GM12878 (cell line): ENCODE measurements around the gene LRRIQ4. TPM values are rescaled to one million over a fixed set of nuclear protein-coding genes. Genes with fewer than 3 reads are reported as not detected.
A peak's percentile ranks its signal among the peaks of the same experiment; 100 is the strongest.

Experiments
- BHLHE40 ChIP-seq, 2 experiments: fragments of 450-650 bp in 1 of 2; IDR thresholded peaks; 2 replicates each; pipeline ENCODE4 v1.6.1; 2011 to 2017; ENCODE audit warnings: low read depth in 2 of 2, borderline replicate concordance in 1 of 2, improper control_type of control experiment in 1 of 2, low read length in 1 of 2, mild to moderate bottlenecking in 1 of 2
- CHD1 ChIP-seq: IDR thresholded peaks from 2 replicates; pipeline ENCODE4 v1.6.1; 2012; ENCODE audit warnings: low read depth, low read length, improper control_type of control experiment
- ELK1 ChIP-seq: IDR thresholded peaks from 2 replicates; pipeline ENCODE4 v1.6.1; 2012; ENCODE audit warnings: low read depth, low read length, improper control_type of control experiment
- FOXK2 ChIP-seq: fragments of 450-650 bp; IDR thresholded peaks from 2 replicates; pipeline ENCODE4 v1.6.1; 2017; ENCODE audit warnings: mild to moderate bottlenecking, moderate library complexity
- FOXM1 ChIP-seq: IDR thresholded peaks from 2 replicates; pipeline ENCODE4 v1.6.1; 2012; ENCODE audit warnings: low read depth, mild to moderate bottlenecking, inconsistent platforms, low read length, moderate library complexity
- HCFC1 ChIP-seq: fragments of 150-350 bp; IDR thresholded peaks from 2 replicates; pipeline ENCODE4 v1.6.1; 2014; ENCODE audit warnings: low read length
- KAT2A ChIP-seq: conservative IDR thresholded peaks from 2 replicates; pipeline ENCODE4 v1.6.1; 2011; ENCODE audit warnings: low read depth, low read length; ENCODE audit not compliant: control insufficient read depth
- NKRF ChIP-seq: fragments of 450-650 bp; conservative IDR thresholded peaks from 2 replicates; pipeline ENCODE4 v1.6.1; 2017; ENCODE audit warnings: mild to moderate bottlenecking, moderate library complexity
- RFX5 ChIP-seq: IDR thresholded peaks from 2 replicates; pipeline ENCODE4 v1.6.1; 2011; ENCODE audit warnings: low read depth, low read length, improper control_type of control experiment
- SMC3 ChIP-seq: IDR thresholded peaks from 2 replicates; pipeline ENCODE4 v1.6.1; 2011; ENCODE audit warnings: low read length, improper control_type of control experiment, borderline replicate concordance
- SPI1 ChIP-seq: IDR thresholded peaks from 2 replicates; pipeline ENCODE4 v1.6.1; 2011; ENCODE audit warnings: low read depth, mild to moderate bottlenecking, low read length, moderate library complexity, borderline replicate concordance; ENCODE audit not compliant: insufficient read depth
- TAF1 ChIP-seq: IDR thresholded peaks from 2 replicates; pipeline ENCODE4 v1.6.1; 2011; ENCODE audit warnings: mild to moderate bottlenecking, low read depth, low read length, borderline replicate concordance
- TARDBP ChIP-seq: IDR thresholded peaks from 2 replicates; pipeline ENCODE4 v1.6.1; 2016; ENCODE audit warnings: borderline replicate concordance
- TCF3 ChIP-seq: IDR thresholded peaks from 2 replicates; pipeline ENCODE4 v1.6.1; 2012; ENCODE audit warnings: low read depth, mild to moderate bottlenecking, low read length, borderline replicate concordance; ENCODE audit not compliant: insufficient read depth
- ZNF622 ChIP-seq: fragments of 450-650 bp; IDR thresholded peaks from 2 replicates; pipeline ENCODE4 v1.6.1; 2017; ENCODE audit warnings: mild to moderate bottlenecking, inconsistent platforms
- ZZZ3 ChIP-seq: IDR thresholded peaks from 2 replicates; pipeline ENCODE4 v1.6.1; 2011; ENCODE audit warnings: low read depth; ENCODE audit not compliant: control insufficient read depth, insufficient read length
- polyA plus RNA-seq, 11 experiments: library from polyadenylated mRNA; depleted of rRNA in 4 of 11; unstranded in 6 of 11; stranded (reverse) in 5 of 11; fragments of >200 nt; fragmentation: Nextera tagmentation in 4 of 11; fragmentation: Illumina TruSeq in 1 of 11; extraction: Ambion mirVana in 4 of 11; extraction: Trizol in 1 of 11; gene quantifications; 1 replicate in 1 of 11; 2 replicates in 10 of 11; pipeline versions ENCODE4 v1.2.1 to v1.2.3, GENCODE V29; 2011 to 2016; ENCODE audit warnings: inconsistent platforms in 2 of 11, missing spikeins in 2 of 11, low read depth in 1 of 11
- total RNA-seq, 4 experiments: library from RNA; depleted of rRNA in 3 of 4; stranded (reverse); fragments of >200 nt in 3 of 4; fragmentation: Illumina TruSeq in 1 of 4; extraction: Trizol in 1 of 4; gene quantifications; 2 replicates each; pipeline versions ENCODE4 v1.2.1 to v1.2.3, GENCODE V29; 2013 to 2021
- TF ChIP-seq, protein P1 (sequence below): fragments of 450-650 bp; IDR thresholded peaks from 2 replicates; pipeline ENCODE4 v1.6.1; 2017; ENCODE audit warnings: antibody characterized with exemption, mild to moderate bottlenecking, moderate library complexity
- TF ChIP-seq, protein P2 (sequence below): fragments of 450-650 bp; formaldehyde crosslinking; IDR thresholded peaks from 2 replicates; pipeline ENCODE4 v1.4.0; 2022; ENCODE audit warnings: mild to moderate bottlenecking, moderate library complexity

LRRIQ4 gene
- total and polyA plus RNA-seq, 10 of the 15 experiments (the other 5 are each of a cell fraction or from before 2014, with no cell fraction given): 0.06 to 0.21 (median 0.14) TPM; not detected in 3

DNA sequence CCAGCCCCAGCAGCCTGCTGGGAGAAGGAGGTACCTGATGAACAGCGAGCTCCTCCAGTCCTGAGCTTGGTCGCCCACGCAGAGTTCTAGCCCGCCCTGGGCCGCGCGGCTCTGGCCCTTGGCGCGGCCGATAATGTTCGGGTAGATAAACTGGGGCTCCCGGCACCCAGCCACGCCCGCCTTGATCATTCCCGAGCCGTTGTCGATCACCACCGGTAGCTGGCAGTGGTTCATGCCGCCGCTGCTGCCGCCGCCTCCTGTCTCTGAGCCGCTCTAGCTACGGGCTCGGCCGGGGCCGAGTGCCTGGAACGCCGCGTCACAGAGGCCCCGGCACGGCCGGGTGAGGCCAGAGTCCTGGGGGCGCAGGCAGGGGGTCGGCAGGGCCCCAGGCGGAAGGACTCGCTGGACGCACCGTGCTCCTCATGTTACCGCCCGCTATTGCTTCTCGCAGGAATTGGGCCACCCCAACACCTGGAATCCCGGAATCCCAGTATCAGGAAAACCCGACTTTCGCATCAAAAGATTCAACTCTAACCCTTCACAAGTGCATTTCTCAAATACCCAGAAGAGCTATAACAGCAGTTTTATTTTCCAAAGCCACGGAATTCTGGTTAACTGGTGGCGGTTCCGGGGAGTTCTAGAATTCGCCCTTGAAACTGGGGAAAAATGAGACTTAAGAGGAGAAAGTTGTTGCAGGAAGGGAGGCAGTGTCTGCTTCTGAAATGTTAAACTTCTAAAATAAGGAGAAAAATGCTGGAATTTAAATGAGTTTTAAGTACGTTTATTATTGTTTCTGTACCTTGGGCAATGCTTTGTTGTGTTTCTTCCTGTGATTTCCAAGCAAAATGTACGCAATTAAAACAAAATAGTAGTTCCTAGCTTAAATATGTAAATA is 43.1 kb upstream of the LRRIQ4 start, which contains the start of gene ACTRT3 (continued):
- TF ChIP-seq, protein P1, sequence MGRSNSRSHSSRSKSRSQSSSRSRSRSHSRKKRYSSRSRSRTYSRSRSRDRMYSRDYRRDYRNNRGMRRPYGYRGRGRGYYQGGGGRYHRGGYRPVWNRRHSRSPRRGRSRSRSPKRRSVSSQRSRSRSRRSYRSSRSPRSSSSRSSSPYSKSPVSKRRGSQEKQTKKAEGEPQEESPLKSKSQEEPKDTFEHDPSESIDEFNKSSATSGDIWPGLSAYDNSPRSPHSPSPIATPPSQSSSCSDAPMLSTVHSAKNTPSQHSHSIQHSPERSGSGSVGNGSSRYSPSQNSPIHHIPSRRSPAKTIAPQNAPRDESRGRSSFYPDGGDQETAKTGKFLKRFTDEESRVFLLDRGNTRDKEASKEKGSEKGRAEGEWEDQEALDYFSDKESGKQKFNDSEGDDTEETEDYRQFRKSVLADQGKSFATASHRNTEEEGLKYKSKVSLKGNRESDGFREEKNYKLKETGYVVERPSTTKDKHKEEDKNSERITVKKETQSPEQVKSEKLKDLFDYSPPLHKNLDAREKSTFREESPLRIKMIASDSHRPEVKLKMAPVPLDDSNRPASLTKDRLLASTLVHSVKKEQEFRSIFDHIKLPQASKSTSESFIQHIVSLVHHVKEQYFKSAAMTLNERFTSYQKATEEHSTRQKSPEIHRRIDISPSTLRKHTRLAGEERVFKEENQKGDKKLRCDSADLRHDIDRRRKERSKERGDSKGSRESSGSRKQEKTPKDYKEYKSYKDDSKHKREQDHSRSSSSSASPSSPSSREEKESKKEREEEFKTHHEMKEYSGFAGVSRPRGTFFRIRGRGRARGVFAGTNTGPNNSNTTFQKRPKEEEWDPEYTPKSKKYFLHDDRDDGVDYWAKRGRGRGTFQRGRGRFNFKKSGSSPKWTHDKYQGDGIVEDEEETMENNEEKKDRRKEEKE: no peak
- TF ChIP-seq SPI1 (no peak), ELK1 (no peak), ZZZ3 (no peak), NKRF (no peak), FOXM1 (0 out of 2 replicates have a peak, but pooled peaks have one; percentile 15), CHD1 (no peak), RFX5 (no peak), SMC3 (no peak), TAF1 (peak; percentile 26; the same call in 1 of the 2 replicates), KAT2A (no peak), TARDBP (no peak), ZNF622 (no peak), BHLHE40 (IDR thresholded peaks at IDR 0.05; ENCODE audit: borderline replicate concordance in 1 of 2, low read depth in 2 of 2, low read length in 1 of 2) (peak in 1 of 2 experiments; percentile 19; a peak in 1 of 4 replicates), FOXK2 (no peak), HCFC1 (no peak), TCF3 (no peak)
- TF ChIP-seq, protein P2, sequence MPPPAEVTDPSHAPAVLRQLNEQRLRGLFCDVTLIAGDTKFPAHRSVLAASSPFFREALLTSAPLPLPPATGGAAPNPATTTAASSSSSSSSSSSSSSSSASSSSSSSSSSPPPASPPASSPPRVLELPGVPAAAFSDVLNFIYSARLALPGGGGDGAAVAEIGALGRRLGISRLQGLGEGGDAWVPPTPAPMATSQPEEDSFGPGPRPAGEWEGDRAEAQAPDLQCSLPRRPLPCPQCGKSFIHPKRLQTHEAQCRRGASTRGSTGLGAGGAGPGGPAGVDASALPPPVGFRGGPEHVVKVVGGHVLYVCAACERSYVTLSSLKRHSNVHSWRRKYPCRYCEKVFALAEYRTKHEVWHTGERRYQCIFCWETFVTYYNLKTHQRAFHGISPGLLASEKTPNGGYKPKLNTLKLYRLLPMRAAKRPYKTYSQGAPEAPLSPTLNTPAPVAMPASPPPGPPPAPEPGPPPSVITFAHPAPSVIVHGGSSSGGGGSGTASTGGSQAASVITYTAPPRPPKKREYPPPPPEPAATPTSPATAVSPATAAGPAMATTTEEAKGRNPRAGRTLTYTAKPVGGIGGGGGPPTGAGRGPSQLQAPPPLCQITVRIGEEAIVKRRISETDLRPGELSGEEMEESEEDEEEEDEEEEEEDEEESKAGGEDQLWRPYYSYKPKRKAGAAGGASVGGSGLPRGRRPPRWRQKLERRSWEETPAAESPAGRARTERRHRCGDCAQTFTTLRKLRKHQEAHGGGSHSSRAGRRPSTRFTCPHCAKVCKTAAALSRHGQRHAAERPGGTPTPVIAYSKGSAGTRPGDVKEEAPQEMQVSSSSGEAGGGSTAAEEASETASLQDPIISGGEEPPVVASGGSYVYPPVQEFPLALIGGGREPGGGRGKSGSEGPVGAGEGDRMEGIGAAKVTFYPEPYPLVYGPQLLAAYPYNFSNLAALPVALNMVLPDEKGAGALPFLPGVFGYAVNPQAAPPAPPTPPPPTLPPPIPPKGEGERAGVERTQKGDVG: no peak
